H1 (cell line): ENCODE results near the gene CPT1A. TPM values are rescaled to one million over a fixed set of nuclear protein-coding genes. Genes with fewer than 3 reads are reported as not detected.

Source experiments
- CTCF ChIA-PET: fragments of 300-600 bp; sonication (Branson Sonifier 250); formaldehyde crosslinking; loops from one replicate; lab custom pipeline; 2021; ENCODE audit not compliant: partially characterized antibody; lab: Charles Lee
- POLR2A ChIA-PET: fragments of 300-600 bp; sonication (Branson Sonifier 250); formaldehyde crosslinking; loops from one replicate; lab custom pipeline; 2021; ENCODE audit warnings: inconsistent platforms; ENCODE audit not compliant: partially characterized antibody; lab: Charles Lee
- DNase-seq, 2 experiments: peaks; one replicate each; pipeline versions ENCODE4 v3.0.0 to v3.0.0-alpha.2; 2010 to 2022; ENCODE audit warnings: low spot score in 2 of 2, low read depth in 1 of 2, mixed read lengths in 1 of 2
- FAIRE-seq: peaks from 2 replicates; lab custom pipeline; 2011; peaks lifted over from hg19 to GRCh38; lab: Jason Lieb, UNC
- H2AFZ ChIP-seq: 2 replicates; pipeline ENCODE4 v1.8.1; 2012; ENCODE audit warnings: low read length, inconsistent platforms
- H2AK5ac ChIP-seq: 2 replicates; pipeline ENCODE4 v1.6.1; 2013; ENCODE audit warnings: low read depth, low read length
- H2BK120ac ChIP-seq: replicated peaks from 2 replicates; pipeline ENCODE3; 2013; ENCODE audit warnings: low read depth, low read length, inconsistent platforms
- H2BK12ac ChIP-seq: 2 replicates; pipeline ENCODE4 v1.6.1; 2013; ENCODE audit warnings: low read depth, low read length
- H2BK15ac ChIP-seq: 2 replicates; pipeline ENCODE4 v1.6.1; 2013; ENCODE audit warnings: low read length
- H2BK20ac ChIP-seq: 2 replicates; pipeline ENCODE4 v1.6.1; 2013; ENCODE audit warnings: low read length
- H2BK5ac ChIP-seq: 2 replicates; pipeline ENCODE4 v1.6.1; 2013; ENCODE audit warnings: low read depth, low read length
- H3K14ac ChIP-seq: 2 replicates; pipeline ENCODE4 v1.6.1; 2013; ENCODE audit warnings: inconsistent platforms; ENCODE audit not compliant: insufficient read length
- H3K18ac ChIP-seq: 2 replicates; pipeline ENCODE4 v1.6.1; 2013; ENCODE audit warnings: low read length; ENCODE audit errors: extremely low read depth
- H3K23ac ChIP-seq: 2 replicates; pipeline ENCODE4 v1.6.1; 2013; ENCODE audit warnings: inconsistent platforms; ENCODE audit not compliant: insufficient read length
- H3K23me2 ChIP-seq: 2 replicates; pipeline ENCODE4 v1.6.1; 2013; ENCODE audit warnings: low read depth, low read length
- H3K27ac ChIP-seq: 2 replicates; pipeline ENCODE4 v1.6.1; 2011; ENCODE audit warnings: low read depth, low read length, inconsistent platforms
- H3K27me3 ChIP-seq, 4 experiments: replicated peaks in 1 of 4; 1 replicate in 1 of 4; 2 replicates in 3 of 4; pipeline versions ENCODE4 v1.6.1 to v1.8.1; 2011 to 2013; ENCODE audit warnings: low read length in 3 of 4, mild to moderate bottlenecking in 3 of 4, inconsistent platforms in 2 of 4, mixed read lengths in 2 of 4, moderate library complexity in 1 of 4; ENCODE audit not compliant: control insufficient read depth in 3 of 4, insufficient read depth in 3 of 4; ENCODE audit errors: extremely low read depth in 1 of 4
- H3K36me3 ChIP-seq, 4 experiments: 2 replicates each; pipeline versions ENCODE4 v1.6.1 to v1.8.1; 2011 to 2013; ENCODE audit warnings: mild to moderate bottlenecking in 4 of 4, low read length in 3 of 4, moderate library complexity in 2 of 4, control low read depth in 1 of 4, inconsistent platforms in 1 of 4; ENCODE audit not compliant: insufficient read depth in 4 of 4, control insufficient read depth in 2 of 4
- H3K4ac ChIP-seq: replicated peaks from 2 replicates; pipeline ENCODE3; 2013; ENCODE audit warnings: low read length, low read depth, mixed read lengths, inconsistent platforms; ENCODE audit not compliant: insufficient read length
- H3K4me1 ChIP-seq, 4 experiments: replicated peaks in 1 of 4; 1 replicate in 1 of 4; 2 replicates in 3 of 4; pipeline versions ENCODE4 v1.6.1 to v1.8.1; 2011 to 2013; ENCODE audit warnings: low read length in 3 of 4, inconsistent platforms in 2 of 4, mixed read lengths in 1 of 4; ENCODE audit not compliant: insufficient read depth in 4 of 4, control insufficient read depth in 3 of 4
- H3K4me2 ChIP-seq, 2 experiments: 2 replicates each; pipeline versions ENCODE4 v1.6.1 to v1.8.1; 2011 to 2013; ENCODE audit warnings: low read depth in 2 of 2, low read length in 2 of 2, control low read depth in 1 of 2, inconsistent platforms in 1 of 2, mild to moderate bottlenecking in 1 of 2; ENCODE audit not compliant: insufficient read depth in 1 of 2
- H3K4me3 ChIP-seq, 4 experiments: fragments of 200-600, 300-600 bp in 1 of 4; sonication (generic), shearing (Covaris generic), sonication (Bioruptor Twin) in 1 of 4; 2 replicates each; pipeline versions ENCODE4 v1.5.1 to v1.8.1; 2011 to 2016; ENCODE audit warnings: low read length in 4 of 4, low read depth in 3 of 4, control low read depth in 2 of 4, inconsistent platforms in 2 of 4, mild to moderate bottlenecking in 2 of 4, mixed read lengths in 1 of 4, moderate library complexity in 1 of 4; ENCODE audit not compliant: insufficient read depth in 2 of 4; ENCODE audit errors: extremely low read depth in 1 of 4
- H3K56ac ChIP-seq: replicated peaks from 2 replicates; pipeline ENCODE3; 2013; ENCODE audit warnings: low read depth, mild to moderate bottlenecking, mixed read lengths, low read length, inconsistent platforms; ENCODE audit not compliant: insufficient read length
- H3K79me1 ChIP-seq: 2 replicates; pipeline ENCODE4 v1.6.1; 2013; ENCODE audit warnings: low read depth, low read length, control low read depth
- H3K79me2 ChIP-seq, 2 experiments: 2 replicates each; pipeline versions ENCODE4 v1.6.1 to v1.8.1; 2012 to 2013; ENCODE audit warnings: low read length in 2 of 2, mild to moderate bottlenecking in 2 of 2, inconsistent platforms in 1 of 2; ENCODE audit not compliant: insufficient read depth in 2 of 2, control insufficient read depth in 1 of 2
- H3K9ac ChIP-seq, 4 experiments: replicated peaks in 1 of 4; 1 replicate in 1 of 4; 2 replicates in 3 of 4; pipeline versions ENCODE4 v1.6.1 to v1.8.1; 2011 to 2013; ENCODE audit warnings: low read depth in 3 of 4, low read length in 3 of 4, control low read depth in 2 of 4, mild to moderate bottlenecking in 2 of 4, moderate library complexity in 2 of 4, inconsistent platforms in 1 of 4; ENCODE audit errors: extremely low read depth in 1 of 4
- H3K9me3 ChIP-seq, 2 experiments: 2 replicates each; pipeline versions ENCODE4 v1.6.1 to v1.8.1; 2012 to 2013; ENCODE audit warnings: mild to moderate bottlenecking in 2 of 2, moderate library complexity in 2 of 2, control low read depth in 1 of 2, inconsistent platforms in 1 of 2, low read depth in 1 of 2, low read length in 1 of 2, mixed read lengths in 1 of 2; ENCODE audit not compliant: insufficient read depth in 2 of 2
- H4K20me1 ChIP-seq, 2 experiments: replicated peaks in 1 of 2; 2 replicates each; pipeline versions ENCODE3 to v1.8.1; 2011 to 2013; ENCODE audit warnings: inconsistent platforms in 2 of 2, low read length in 2 of 2, mild to moderate bottlenecking in 1 of 2; ENCODE audit not compliant: insufficient read depth in 2 of 2, control insufficient read depth in 1 of 2
- H4K5ac ChIP-seq: 2 replicates; pipeline ENCODE4 v1.6.1; 2013; ENCODE audit warnings: low read length, low read depth, mixed read lengths, inconsistent platforms; ENCODE audit not compliant: insufficient read length
- H4K8ac ChIP-seq: 2 replicates; pipeline ENCODE4 v1.8.0; 2013; ENCODE audit warnings: mild to moderate bottlenecking, moderate library complexity, low read length, inconsistent platforms; ENCODE audit not compliant: insufficient read depth; ENCODE audit errors: extremely low read depth
- H4K91ac ChIP-seq: replicated peaks from 2 replicates; pipeline ENCODE3; 2013; ENCODE audit warnings: low read length, mixed read lengths, inconsistent platforms; ENCODE audit not compliant: insufficient read length
- ASH2L ChIP-seq: fragments of 200-600, 300-600 bp; sonication (generic); IDR thresholded peaks from one replicate; pipeline ENCODE4 v1.7.1; 2017; ENCODE audit warnings: low read length
- CTCF ChIP-seq, 3 experiments: IDR thresholded peaks; 1 replicate in 2 of 3; 2 replicates in 1 of 3; pipeline versions ENCODE4 v1.5.1 to v1.6.1; 2011; ENCODE audit warnings: low read length in 3 of 3, mild to moderate bottlenecking in 3 of 3, inconsistent platforms in 2 of 3, low read depth in 1 of 3, moderate library complexity in 1 of 3; ENCODE audit not compliant: insufficient read depth in 1 of 3; ENCODE audit errors: control extremely low read depth in 1 of 3
- E2F6 ChIP-seq: IDR thresholded peaks from 2 replicates; pipeline ENCODE4 v1.6.1; 2012; ENCODE audit warnings: inconsistent platforms
- EZH2 ChIP-seq: fragments of 200-600 bp; sonication (generic); IDR thresholded peaks from 2 replicates; pipeline ENCODE4 v1.7.1; 2012; ENCODE audit warnings: low read depth, mild to moderate bottlenecking, moderate library complexity, low read length, inconsistent platforms; ENCODE audit not compliant: severe bottlenecking
- HDAC6 ChIP-seq: IDR thresholded peaks from one replicate; pipeline ENCODE4 v1.7.1; 2012; ENCODE audit warnings: low read depth, mild to moderate bottlenecking, inconsistent platforms, low read length, moderate library complexity
- JUN ChIP-seq: IDR thresholded peaks from 2 replicates; pipeline ENCODE4 v1.6.1; 2011; ENCODE audit warnings: low read depth, mild to moderate bottlenecking, improper control_type of control experiment, low read length
- KDM1A ChIP-seq: fragments of 200-600, 300-600 bp; sonication (generic); IDR thresholded peaks from 2 replicates; pipeline ENCODE4 v1.7.1; 2016; ENCODE audit warnings: mild to moderate bottlenecking, low read length, borderline replicate concordance
- TAF1 ChIP-seq: IDR thresholded peaks from 2 replicates; pipeline ENCODE4 v1.6.1; 2011; ENCODE audit warnings: mild to moderate bottlenecking, low read depth, low read length
- ZNF274 ChIP-seq: IDR thresholded peaks from 2 replicates; pipeline ENCODE4 v1.7.0; 2012; ENCODE audit warnings: low read length, borderline replicate concordance; ENCODE audit errors: extremely low read depth
- WGBS, 2 experiments: shearing (Covaris generic) in 1 of 2; methylation state at CpG; one replicate each; pipeline versions ENCODE4 v1.1.6 to v1.1.7; 2013 to 2015; ENCODE audit warnings: low lambda C conversion rate in 2 of 2, mixed read lengths in 2 of 2, inconsistent platforms in 1 of 2, low coverage in 1 of 2, missing lambda C conversion rate in 1 of 2; ENCODE audit not compliant: insufficient replicate concordance in 2 of 2, insufficient coverage in 1 of 2, insufficient read length in 1 of 2; ENCODE audit errors: extremely low coverage in 1 of 2, missing lambda C conversion rate in 1 of 2; 5-methylcytosine and 5-hydroxymethylcytosine counted together
- polyA plus RNA-seq, 7 experiments: library from polyadenylated mRNA; depleted of rRNA in 3 of 7; stranded (reverse) in 5 of 7; unstranded in 2 of 7; fragments of >200 nt in 5 of 7; fragments of 200-250 nt in 2 of 7; gene quantifications; 1 replicate in 5 of 7; 2 replicates in 1 of 7; 4 replicates in 1 of 7; pipeline versions ENCODE4 v1.2.1 to v1.2.3, GENCODE V29; 2011 to 2013; ENCODE audit warnings: missing spikeins in 2 of 7, mixed read lengths in 2 of 7
- total RNA-seq: library from RNA; stranded (reverse); fragmentation: NEBNext Ultra II Directional; extraction: Animal tissue kit (Norgen Biotek cat#: 25700); gene quantifications from 2 replicates; pipeline ENCODE4 v1.2.1, GENCODE V29; 2021

CPT1A gene
- total and polyA plus RNA-seq, 2 of the 8 experiments (the other 6 are each of a cell fraction or from before 2014, with no cell fraction given): 2.9 to 12.2 TPM

GRCh38 chr11:68751331-68751856, 90.3 kb downstream of the CPT1A start, which contains the start of gene TESMIN:
TSS of gene TESMIN (minus strand) at chr11:68751520. CDS start at chr11:68750660, 860 bp downstream.
- 12% methylated on average over 11 of the region's 42 CpGs; no CpG with 5 or more reads in 1 of the 2 experiments for WGBS, 2 experiments
- Histone ChIP-seq H2BK5ac (peak within 1 kb of the TSS; percentile 98; the same call in 1 of the 2 replicates), H3K4me1 (peaks cover 0 to 10% (median 5%) of the 10 kb centered on the region in 4 experiments; a peak in 4 of 7 replicates), H3K27ac (peak within 1 kb of the TSS; percentile 80), H3K23me2 (peaks cover 8% of the 10 kb centered on the region), H3K79me1 (no peaks in the 10 kb centered on the region), H3K4me3 (peak within 1 kb of the TSS; percentile 39 to 62 (median 52)), H4K8ac (peak within 1 kb of the TSS; percentile 92), H3K27me3 (no peaks in the 10 kb centered on the region), H3K4me2 (peak within 1 kb of the TSS; percentile 71 to 96), H3K18ac (peak within 1 kb of the TSS; percentile 99), H3K36me3 (peaks cover 4 to 11% (median 7%) of the 10 kb centered on the region in 4 experiments; a peak in 5 of 8 replicates), H3K79me2 (peaks cover 0 to 13% of the 10 kb centered on the region in 2 experiments; a peak in 2 of 4 replicates), H3K9me3 (no peaks in the 10 kb centered on the region), H4K20me1 (no peaks in the 10 kb centered on the region), H3K14ac (no peak within 1 kb of the TSS), H3K4ac (peak within 1 kb of the TSS; percentile 97), H2BK15ac (peak within 1 kb of the TSS; percentile 81; the same call in 1 of the 2 replicates), H3K23ac (no peak within 1 kb of the TSS), H4K5ac (peak within 1 kb of the TSS; percentile 84), H2AK5ac (peak within 1 kb of the TSS; percentile 93; the same call in 1 of the 2 replicates), H2AFZ (no peak within 1 kb of the TSS), H2BK20ac (no peak within 1 kb of the TSS; the same call in 1 of the 2 replicates), H2BK120ac (peak within 1 kb of the TSS; percentile 77), H3K56ac (peak within 1 kb of the TSS; percentile 92), H2BK12ac (no peak within 1 kb of the TSS), H3K9ac (peak within 1 kb of the TSS; percentile 13 to 73 (median 66); a peak in 6 of 7 replicates), H4K91ac (peak within 1 kb of the TSS; percentile 99)
- ChIA-PET CTCF (interaction anchor here (0.9 to 2.7 kb wide), 3 partner anchors 47 to 119 kb away, joined by 3 to 12 read pairs (median 4); no protein-coding TSS in a partner anchor), POLR2A (interaction anchor here (1.8 kb wide), 1 partner anchor 67 kb away, joined by 7 read pairs; the partner anchor contains the start of gene GAL)
- FAIRE-seq: no peak
- DNase-seq: peak; percentile 85 to 99
- TF ChIP-seq HDAC6 (no peak), ZNF274 (no peak), TAF1 (peak; percentile 62), CTCF (IDR thresholded peaks at IDR 0.05; ENCODE audit: control extremely low read depth in 1 of 3, insufficient read depth in 1 of 3, low read depth in 1 of 3, low read length in 3 of 3) (no peak), E2F6 (peak; percentile 51), EZH2 (no peak), ASH2L (no peak), KDM1A (no peak), JUN (no peak)
